NCI-H2196 (cell line): ENCODE data around the gene HAO2.

ENCODE experiments used
- DNase-seq: peaks from one replicate; lab custom pipeline; 2025; ENCODE audit not compliant: unreplicated experiment; lab: John Stamatoyannopoulos, UW

The HAO2 gene

GRCh38 chr1:119430486-119430885, 61.9 kb downstream of the HAO2 start:
- DNase-seq = no peak

GRCh38 chr1:119431836-119432235, 63.3 kb downstream of the HAO2 start:
- no peak for DNase-seq

DNA sequence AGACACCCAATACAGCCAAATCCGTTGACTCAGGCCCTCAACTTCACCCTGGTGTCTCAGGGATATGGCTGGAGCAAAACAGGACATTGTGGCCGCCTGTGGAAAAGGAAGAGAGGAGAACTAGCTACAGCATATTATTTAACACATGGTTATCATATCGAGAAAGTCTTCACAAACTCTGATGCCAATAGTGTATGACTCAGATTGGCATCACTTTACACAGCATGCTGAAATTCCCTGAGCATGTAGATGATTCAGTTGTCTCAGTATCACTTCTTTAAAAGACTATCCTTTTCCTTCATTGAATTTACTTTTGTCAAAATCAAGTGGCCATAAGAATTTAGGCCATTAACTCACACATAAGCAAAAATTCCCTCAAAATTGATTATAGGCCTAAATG, 66.5 kb downstream of the HAO2 start:
- no peak for DNase-seq

DNA sequence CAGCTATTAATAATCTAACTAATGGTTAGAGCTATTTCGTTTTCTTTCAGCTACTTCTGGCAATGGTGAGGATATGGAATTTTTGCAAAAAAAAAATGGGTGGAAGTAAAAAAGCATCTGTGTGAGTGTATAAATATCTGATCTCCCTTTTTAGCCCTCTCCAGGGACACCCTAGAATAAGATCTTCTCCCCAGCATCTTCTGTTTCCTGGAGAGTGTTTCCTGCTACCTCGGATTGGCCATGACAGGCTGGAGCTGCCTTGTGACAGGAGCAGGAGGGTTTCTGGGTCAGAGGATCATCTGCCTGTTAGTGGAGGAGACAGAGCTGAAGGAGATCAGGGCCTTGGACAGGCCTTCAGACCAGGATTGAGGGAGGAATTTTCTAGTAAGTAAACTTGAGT, 70.2 kb downstream of the HAO2 start:
- no peak for DNase-seq

GRCh38 chr1:119440721-119441307, 72.2 kb downstream of the HAO2 start:
- DNase-seq = no peak

DNA sequence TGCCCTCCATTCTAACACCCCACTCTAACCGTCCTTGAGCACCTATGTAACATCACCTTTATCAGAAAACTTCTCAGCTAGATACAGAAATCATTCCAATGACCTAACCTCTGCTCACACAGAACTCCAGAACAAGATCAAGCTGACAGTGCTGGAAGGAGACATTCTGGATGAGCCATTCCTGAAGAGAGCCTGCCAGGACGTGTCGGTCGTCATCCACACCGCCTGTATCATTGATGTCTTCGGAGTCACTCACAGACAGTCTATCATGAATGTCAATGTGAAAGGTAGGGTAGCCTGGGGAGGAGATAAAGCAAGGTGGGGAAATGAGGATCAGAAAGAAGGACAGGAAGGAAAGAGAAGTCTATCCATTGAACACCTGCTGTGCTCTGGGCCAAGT, 74.2 kb downstream of the HAO2 start:
- no peak for DNase-seq
